Glutamatergic neuron (in vitro differentiated cells): Measurements from ENCODE around the gene NDUFS4. TPM values are rescaled to one million over a fixed set of nuclear protein-coding genes. Genes with fewer than 3 reads are reported as not detected.

Experiments used
- DNase-seq: peaks from one replicate; pipeline ENCODE4 v3.0.0; 2022
- H3K27ac Mint-ChIP-seq: one replicate; pipeline ENCODE4 v1.8.0; 2020; ENCODE audit warnings: mild to moderate bottlenecking, mixed read lengths, inconsistent platforms; ENCODE audit not compliant: unreplicated experiment
- H3K27me3 Mint-ChIP-seq: one replicate; pipeline ENCODE4 v1.8.0; 2020; ENCODE audit warnings: mild to moderate bottlenecking, moderate library complexity, mixed read lengths, inconsistent platforms; ENCODE audit not compliant: unreplicated experiment
- H3K36me3 Mint-ChIP-seq: one replicate; pipeline ENCODE4 v1.8.0; 2020; ENCODE audit warnings: mild to moderate bottlenecking, mixed read lengths, inconsistent platforms; ENCODE audit not compliant: unreplicated experiment
- H3K4me1 Mint-ChIP-seq: one replicate; pipeline ENCODE4 v1.8.0; 2020; ENCODE audit warnings: mild to moderate bottlenecking, low read depth, mixed read lengths, inconsistent platforms; ENCODE audit not compliant: unreplicated experiment
- H3K4me3 Mint-ChIP-seq: one replicate; pipeline ENCODE4 v1.8.0; 2020; ENCODE audit warnings: mild to moderate bottlenecking, mixed read lengths, inconsistent platforms; ENCODE audit not compliant: unreplicated experiment
- H3K9me3 Mint-ChIP-seq: one replicate; pipeline ENCODE4 v1.8.0; 2020; ENCODE audit warnings: mild to moderate bottlenecking, moderate library complexity, mixed read lengths, inconsistent platforms; ENCODE audit not compliant: unreplicated experiment
- total RNA-seq: library from RNA; stranded (reverse); fragmentation: NEBNext Ultra II Directional; extraction: Animal tissue kit (Norgen Biotek cat#: 25700); gene quantifications from one replicate; pipeline ENCODE4 v1.2.1, GENCODE V29; 2021; ENCODE audit not compliant: unreplicated experiment
- TF ChIP-seq, protein P1 (sequence below): fragments of 200-600 bp; sonication (generic); IDR thresholded peaks from one replicate; pipeline ENCODE4 v1.5.0; 2021; ENCODE audit not compliant: partially characterized antibody, unreplicated experiment

Gene NDUFS4
- total RNA-seq, 1 donor from 2014 or later = 87.3 TPM

GRCh38 chr5:53569453-53569852, 9.0 kb downstream of the NDUFS4 start:
- Mint-ChIP-seq H3K9me3 (no peaks in the 10 kb centered on the region), H3K27me3 (no peaks in the 10 kb centered on the region), H3K27ac (no peak overlapping the region), H3K4me1 (peaks cover 11% of the 10 kb centered on the region), H3K4me3 (no peak overlapping the region), H3K36me3 (no peaks in the 10 kb centered on the region)
- DNase-seq = no peak
- TF ChIP-seq, protein P1, sequence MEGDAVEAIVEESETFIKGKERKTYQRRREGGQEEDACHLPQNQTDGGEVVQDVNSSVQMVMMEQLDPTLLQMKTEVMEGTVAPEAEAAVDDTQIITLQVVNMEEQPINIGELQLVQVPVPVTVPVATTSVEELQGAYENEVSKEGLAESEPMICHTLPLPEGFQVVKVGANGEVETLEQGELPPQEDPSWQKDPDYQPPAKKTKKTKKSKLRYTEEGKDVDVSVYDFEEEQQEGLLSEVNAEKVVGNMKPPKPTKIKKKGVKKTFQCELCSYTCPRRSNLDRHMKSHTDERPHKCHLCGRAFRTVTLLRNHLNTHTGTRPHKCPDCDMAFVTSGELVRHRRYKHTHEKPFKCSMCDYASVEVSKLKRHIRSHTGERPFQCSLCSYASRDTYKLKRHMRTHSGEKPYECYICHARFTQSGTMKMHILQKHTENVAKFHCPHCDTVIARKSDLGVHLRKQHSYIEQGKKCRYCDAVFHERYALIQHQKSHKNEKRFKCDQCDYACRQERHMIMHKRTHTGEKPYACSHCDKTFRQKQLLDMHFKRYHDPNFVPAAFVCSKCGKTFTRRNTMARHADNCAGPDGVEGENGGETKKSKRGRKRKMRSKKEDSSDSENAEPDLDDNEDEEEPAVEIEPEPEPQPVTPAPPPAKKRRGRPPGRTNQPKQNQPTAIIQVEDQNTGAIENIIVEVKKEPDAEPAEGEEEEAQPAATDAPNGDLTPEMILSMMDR = no peak

GRCh38 chr5:53571403-53571802, 11.0 kb downstream of the NDUFS4 start:
- Mint-ChIP-seq H3K9me3 (no peaks in the 10 kb centered on the region), H3K4me1 (peaks cover 11% of the 10 kb centered on the region), H3K27me3 (no peaks in the 10 kb centered on the region), H3K36me3 (no peaks in the 10 kb centered on the region), H3K27ac (no peak overlapping the region), H3K4me3 (no peak overlapping the region)
- DNase-seq = no peak
- TF ChIP-seq, protein P1 = no peak

DNA sequence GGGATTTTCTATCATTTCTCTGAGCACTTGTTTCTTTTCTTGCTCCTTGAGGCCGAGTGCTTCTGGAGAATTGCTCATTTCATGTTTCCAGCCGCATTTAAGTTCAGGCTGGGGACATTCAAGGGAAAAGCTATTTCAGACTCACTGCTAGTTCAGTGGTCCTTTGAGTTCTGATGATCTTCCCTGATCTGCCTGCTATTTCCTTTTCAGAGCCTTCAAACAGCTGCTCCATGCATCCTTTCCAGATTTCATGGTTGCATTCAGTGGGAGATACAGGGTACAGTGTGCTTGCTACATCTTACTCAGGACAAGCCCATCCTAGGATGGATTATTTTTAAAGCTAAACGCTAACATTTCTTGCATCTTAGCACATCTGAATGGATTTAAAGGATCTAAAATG, 14.7 kb downstream of the NDUFS4 start:
- TF ChIP-seq, protein P1 = no peak
- H3K27me3 Mint-ChIP-seq = no peaks in the 10 kb centered on the region
- no peak for DNase-seq
- H3K36me3 Mint-ChIP-seq = no peaks in the 10 kb centered on the region
- H3K4me1 Mint-ChIP-seq = peaks cover 4% of the 10 kb centered on the region
- H3K4me3 Mint-ChIP-seq = no peak overlapping the region
- no peaks in the 10 kb centered on the region for H3K9me3 Mint-ChIP-seq
- H3K27ac Mint-ChIP-seq = no peak overlapping the region

GRCh38 chr5:53575831-53576230, 15.4 kb downstream of the NDUFS4 start:
- H3K9me3 Mint-ChIP-seq = no peaks in the 10 kb centered on the region
- TF ChIP-seq, protein P1 = no peak
- H3K27me3 Mint-ChIP-seq = no peaks in the 10 kb centered on the region
- DNase-seq = no peak
- no peak overlapping the region for H3K27ac Mint-ChIP-seq
- no peaks in the 10 kb centered on the region for H3K36me3 Mint-ChIP-seq
- peaks cover 4% of the 10 kb centered on the region for H3K4me1 Mint-ChIP-seq
- H3K4me3 Mint-ChIP-seq = no peak overlapping the region

GRCh38 chr5:53576674-53577073, 16.2 kb downstream of the NDUFS4 start:
- no peak overlapping the region for H3K4me3 Mint-ChIP-seq
- peaks cover 4% of the 10 kb centered on the region for H3K4me1 Mint-ChIP-seq
- no peaks in the 10 kb centered on the region for H3K9me3 Mint-ChIP-seq
- H3K36me3 Mint-ChIP-seq = no peaks in the 10 kb centered on the region
- H3K27ac Mint-ChIP-seq = no peak overlapping the region
- TF ChIP-seq, protein P1 = no peak
- H3K27me3 Mint-ChIP-seq = no peaks in the 10 kb centered on the region
- no peak for DNase-seq
